HCT116 (cell line): ENCODE results near the gene CCDC116. TPM values are rescaled to one million over a fixed set of nuclear protein-coding genes. Genes with fewer than 3 reads are reported as not detected.
A peak's percentile ranks its signal among the peaks of the same experiment; 100 is the strongest.

ENCODE experiments used
- ATAC-seq: fragments of 200-7000 bp; cut with Tn5 transposase; 2 replicates; pipeline ENCODE4 v1.9.1; 2020; ENCODE audit warnings: mild to moderate bottlenecking, moderate library complexity
- BruUV-seq: library from RNA; stranded (reverse); fragments of 400-500 nt; replicated peaks from 2 replicates; lab custom pipeline; 2021; lab: Mats Ljungman, UMichigan
- CTCF ChIA-PET: fragments of 300-600 bp; sonication (Branson Sonifier 250); formaldehyde crosslinking; loops from one replicate; lab custom pipeline; 2021; ENCODE audit warnings: antibody characterized with exemption; lab: Charles Lee
- POLR2A ChIA-PET: fragments of 300-600, 350-600 bp; sonication (Branson Sonifier 250); formaldehyde crosslinking; loops from one replicate; lab custom pipeline; 2021; ENCODE audit warnings: antibody characterized with exemption; lab: Charles Lee
- RAD21 ChIA-PET, 2 experiments: fragments of 300-600 bp; sonication (Branson Sonifier 250); formaldehyde crosslinking; loops; one replicate each; lab custom pipeline; 2023; ENCODE audit warnings: low total read pairs in 2 of 2; ENCODE audit not compliant: uncharacterized antibody in 2 of 2, unreplicated experiment in 2 of 2, low non-redundant PET in 1 of 2; lab: Charles Lee
- DNase-seq: peaks from one replicate; pipeline ENCODE4 v3.0.0-alpha.2; 2010; ENCODE audit warnings: low read depth, low spot score
- H2AFZ ChIP-seq: fragments of 200-600 bp; shearing (Covaris generic), sonication (generic); 2 replicates; pipeline ENCODE4 v1.6.1; 2017; ENCODE audit warnings: low read depth, mixed run types, mixed read lengths, antibody characterized with exemption, low read length; ENCODE audit not compliant: poor library complexity, severe bottlenecking
- H3K27ac ChIP-seq: 2 replicates; pipeline ENCODE4 v1.5.1; 2012; ENCODE audit warnings: low read depth, low read length
- H3K27me3 ChIP-seq: fragments of 200-600 bp; sonication (generic); 2 replicates; pipeline ENCODE4 v1.6.1; 2016; ENCODE audit warnings: mixed run types, low read length, mixed read lengths; ENCODE audit not compliant: insufficient read depth
- H3K36me3 ChIP-seq, 2 experiments: fragments of 200-500 bp in 1 of 2; fragments of 200-600 bp in 1 of 2; sonication (Bioruptor generic) in 1 of 2; sonication (generic) in 1 of 2; 2 replicates each; pipeline versions ENCODE4 v1.5.1 to v1.6.1; 2014 to 2016; ENCODE audit warnings: low read length in 2 of 2, inconsistent platforms in 1 of 2, mixed read lengths in 1 of 2, mixed run types in 1 of 2; ENCODE audit not compliant: insufficient read depth in 2 of 2, control insufficient read depth in 1 of 2
- H3K4me1 ChIP-seq, 2 experiments: fragments of 200-600 bp in 1 of 2; sonication (generic) in 1 of 2; 2 replicates each; pipeline versions ENCODE4 v1.5.1 to v1.6.1; 2012 to 2017; ENCODE audit warnings: low read length in 2 of 2, inconsistent platforms in 1 of 2, mild to moderate bottlenecking in 1 of 2, mixed read lengths in 1 of 2, mixed run types in 1 of 2, moderate library complexity in 1 of 2; ENCODE audit not compliant: insufficient read depth in 2 of 2, control insufficient read depth in 1 of 2
- H3K4me2 ChIP-seq: fragments of 200-600 bp; sonication (generic); 2 replicates; pipeline ENCODE4 v1.6.1; 2017; ENCODE audit warnings: mixed run types, low read length, mixed read lengths
- H3K4me3 ChIP-seq, 2 experiments: fragments of 200-600 bp in 1 of 2; sonication (generic) in 1 of 2; replicated peaks in 1 of 2; 2 replicates each; pipeline ENCODE4 v1.5.1; 2011 to 2016; ENCODE audit warnings: low read length in 2 of 2, control low read depth in 1 of 2, low read depth in 1 of 2, mild to moderate bottlenecking in 1 of 2, mixed read lengths in 1 of 2, mixed run types in 1 of 2
- H3K79me2 ChIP-seq: fragments of 200-600 bp; sonication (generic); 2 replicates; pipeline ENCODE4 v1.6.1; 2017; ENCODE audit warnings: mild to moderate bottlenecking, mixed run types, low read length, moderate library complexity, mixed read lengths; ENCODE audit not compliant: insufficient read depth
- H3K9ac ChIP-seq: fragments of 200-600 bp; sonication (generic); 2 replicates; pipeline ENCODE4 v1.6.1; 2016; ENCODE audit warnings: low read length, mixed read lengths
- H3K9me2 ChIP-seq: fragments of 200-600 bp; sonication (generic), shearing (Covaris generic); 2 replicates; pipeline ENCODE4 v1.6.1; 2017; ENCODE audit warnings: mixed run types, mild to moderate bottlenecking, moderate library complexity; ENCODE audit not compliant: insufficient read depth
- H3K9me3 ChIP-seq, 2 experiments: fragments of 200-500 bp in 1 of 2; fragments of 200-600 bp in 1 of 2; sonication (Bioruptor generic) in 1 of 2; sonication (generic) in 1 of 2; 2 replicates each; pipeline ENCODE4 v1.6.1; 2014 to 2017; ENCODE audit warnings: low read length in 2 of 2, mixed read lengths in 2 of 2, inconsistent platforms in 1 of 2, low read depth in 1 of 2, mild to moderate bottlenecking in 1 of 2, mixed run types in 1 of 2, moderate library complexity in 1 of 2; ENCODE audit not compliant: control insufficient read depth in 1 of 2, insufficient read depth in 1 of 2
- H4K20me1 ChIP-seq: fragments of 200-600 bp; sonication (generic), shearing (Covaris generic); 2 replicates; pipeline ENCODE4 v1.6.1; 2017; ENCODE audit warnings: mixed run types, mild to moderate bottlenecking, moderate library complexity; ENCODE audit not compliant: insufficient read depth
- CEBPB ChIP-seq: IDR thresholded peaks from 2 replicates; pipeline ENCODE4 v1.6.1; 2012; ENCODE audit warnings: low read depth
- EGR1 ChIP-seq: IDR thresholded peaks from 2 replicates; pipeline ENCODE4 v1.6.1; 2012; ENCODE audit warnings: low read depth
- ELF1 ChIP-seq: IDR thresholded peaks from 2 replicates; pipeline ENCODE4 v1.6.1; 2012; ENCODE audit warnings: low read depth, borderline replicate concordance
- EZH2phosphoT487 ChIP-seq: fragments of 200-600 bp; IDR thresholded peaks from 2 replicates; pipeline ENCODE4 v1.6.1; 2018; ENCODE audit warnings: antibody characterized with exemption, borderline replicate concordance
- JUND ChIP-seq: IDR thresholded peaks from 2 replicates; pipeline ENCODE4 v1.6.1; 2012
- POLR2AphosphoS5 ChIP-seq: IDR thresholded peaks from 2 replicates; pipeline ENCODE4 v1.6.1; 2011; ENCODE audit warnings: mild to moderate bottlenecking, low read depth, low read length, moderate library complexity
- RAD21 ChIP-seq: IDR thresholded peaks from 2 replicates; pipeline ENCODE4 v1.6.1; 2012; ENCODE audit warnings: low read depth, mild to moderate bottlenecking
- SP1 ChIP-seq: IDR thresholded peaks from 2 replicates; pipeline ENCODE4 v1.6.1; 2012; ENCODE audit warnings: low read depth
- SRF ChIP-seq: IDR thresholded peaks from 2 replicates; pipeline ENCODE4 v1.6.1; 2012; ENCODE audit warnings: low read depth
- TCF7L2 ChIP-seq: IDR thresholded peaks from 2 replicates; pipeline ENCODE4 v1.7.0; 2011; ENCODE audit warnings: borderline replicate concordance, inconsistent platforms; ENCODE audit not compliant: insufficient read depth, insufficient read length; ENCODE audit errors: extremely low read depth
- YY1 ChIP-seq: IDR thresholded peaks from 2 replicates; pipeline ENCODE4 v1.6.1; 2011; ENCODE audit warnings: low read length, low read depth, moderate library complexity, mild to moderate bottlenecking; ENCODE audit not compliant: insufficient replicate concordance; ENCODE audit errors: extremely low read depth
- ZNF274 ChIP-seq: fragments of 200-500 bp; sonication (Bioruptor generic); IDR thresholded peaks from 2 replicates; pipeline ENCODE4 v1.6.1; 2014; ENCODE audit warnings: mild to moderate bottlenecking, low read depth, low read length, inconsistent platforms
- intact Hi-C: fragments of 100-400 bp; cut with micrococcal nuclease; formaldehyde crosslinking; loops from 2 replicates; pipeline ENCODE4 v1.10.0; 2022
- total RNA-seq: library from RNA; stranded (reverse); gene quantifications from one replicate; pipeline ENCODE4 v1.2.1, GENCODE V29; 2021; ENCODE audit not compliant: unreplicated experiment
- TF ChIP-seq, protein P1 (sequence below), 3 experiments: fragments of 200-600 bp in 1 of 3; sonication (generic) in 1 of 3; IDR thresholded peaks in 2 of 3; conservative IDR thresholded peaks in 1 of 3; 2 replicates each; pipeline ENCODE4 v1.5.1; 2012 to 2017; ENCODE audit warnings: low read depth in 2 of 3, low read length in 2 of 3, antibody characterized with exemption in 1 of 3, borderline replicate concordance in 1 of 3, control low read depth in 1 of 3, mild to moderate bottlenecking in 1 of 3, mixed read lengths in 1 of 3, mixed run types in 1 of 3, moderate library complexity in 1 of 3; ENCODE audit not compliant: insufficient read depth in 1 of 3
- TF ChIP-seq, protein P2 (sequence below): IDR thresholded peaks from 2 replicates; pipeline ENCODE4 v1.6.1; 2012; ENCODE audit warnings: low read depth
- TF ChIP-seq, protein P3 (sequence below): IDR thresholded peaks from 2 replicates; pipeline ENCODE4 v1.6.1; 2011; ENCODE audit warnings: mild to moderate bottlenecking, low read length, moderate library complexity; ENCODE audit not compliant: insufficient replicate concordance; ENCODE audit errors: extremely low read depth

Gene CCDC116
- total RNA-seq, 1 experiment from 2014 or later: 0.66 TPM

DNA sequence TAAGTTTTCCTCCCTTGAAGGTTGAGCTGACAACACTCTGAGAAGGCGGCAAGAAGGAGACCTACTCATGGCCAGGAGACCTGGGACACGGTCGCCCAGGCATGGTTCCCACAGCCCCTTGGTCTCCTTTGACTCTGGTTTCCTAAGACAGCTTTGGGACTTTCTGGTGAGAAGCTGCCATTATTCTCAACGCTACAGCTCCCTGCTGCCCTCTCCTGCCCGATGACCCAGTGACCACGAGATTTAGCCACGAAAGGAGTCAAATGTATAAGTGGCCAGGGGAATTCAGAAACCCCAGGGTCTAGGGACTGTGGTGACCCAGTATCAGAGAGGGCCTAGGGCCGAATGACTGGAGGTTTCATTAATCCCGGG is 8.8 kb downstream of the CCDC116 start:
- H3K4me3 ChIP-seq: peak overlapping the region; percentile 55 to 93
- H3K27ac ChIP-seq: peak overlapping the region; percentile 81
- ChIA-PET CTCF (interaction anchor here (0.9 to 3.7 kb wide), 6 partner anchors 10 to 297 kb away, joined by 3 to 103 read pairs (median 10); partner anchors contain the start of genes CCDC116 and YDJC), RAD21 (interaction anchor here (0.6 to 1.2 kb wide), 3 partner anchors 12 to 66 kb away, joined by 3 to 7 read pairs (median 5); no protein-coding TSS in a partner anchor), POLR2A (interaction anchor here (0.6 to 3.3 kb wide), 7 partner anchors 8 to 68 kb away, joined by 3 to 43 read pairs (median 6); partner anchors contain the start of genes CCDC116, PPIL2 and YDJC)
- no peak for DNase-seq
- H3K9me2 ChIP-seq: no peaks in the 10 kb centered on the region
- peaks cover 21% of the 10 kb centered on the region; the same call in 1 of the 2 replicates for H3K79me2 ChIP-seq
- ATAC-seq: peak; percentile 39
- peaks cover 12 to 33% of the 10 kb centered on the region in 2 experiments for H3K4me1 ChIP-seq
- H4K20me1 ChIP-seq: peaks cover 3% of the 10 kb centered on the region; the same call in 1 of the 2 replicates
- H3K4me2 ChIP-seq: peak overlapping the region; percentile 94
- H3K9me3 ChIP-seq: no peaks in the 10 kb centered on the region
- TSS peak; percentile 92 for BruUV-seq
- intact Hi-C loops: loop anchor here (2.0 kb wide), 1 partner anchor 75 kb away; the partner anchor contains the start of gene UBE2L3
- peak overlapping the region; percentile 97 for H3K9ac ChIP-seq
- H3K27me3 ChIP-seq: no peaks in the 10 kb centered on the region
- TF ChIP-seq, protein P1, sequence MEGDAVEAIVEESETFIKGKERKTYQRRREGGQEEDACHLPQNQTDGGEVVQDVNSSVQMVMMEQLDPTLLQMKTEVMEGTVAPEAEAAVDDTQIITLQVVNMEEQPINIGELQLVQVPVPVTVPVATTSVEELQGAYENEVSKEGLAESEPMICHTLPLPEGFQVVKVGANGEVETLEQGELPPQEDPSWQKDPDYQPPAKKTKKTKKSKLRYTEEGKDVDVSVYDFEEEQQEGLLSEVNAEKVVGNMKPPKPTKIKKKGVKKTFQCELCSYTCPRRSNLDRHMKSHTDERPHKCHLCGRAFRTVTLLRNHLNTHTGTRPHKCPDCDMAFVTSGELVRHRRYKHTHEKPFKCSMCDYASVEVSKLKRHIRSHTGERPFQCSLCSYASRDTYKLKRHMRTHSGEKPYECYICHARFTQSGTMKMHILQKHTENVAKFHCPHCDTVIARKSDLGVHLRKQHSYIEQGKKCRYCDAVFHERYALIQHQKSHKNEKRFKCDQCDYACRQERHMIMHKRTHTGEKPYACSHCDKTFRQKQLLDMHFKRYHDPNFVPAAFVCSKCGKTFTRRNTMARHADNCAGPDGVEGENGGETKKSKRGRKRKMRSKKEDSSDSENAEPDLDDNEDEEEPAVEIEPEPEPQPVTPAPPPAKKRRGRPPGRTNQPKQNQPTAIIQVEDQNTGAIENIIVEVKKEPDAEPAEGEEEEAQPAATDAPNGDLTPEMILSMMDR (IDR thresholded peaks at IDR 0.05 in 2 of 3, conservative IDR thresholded peaks at IDR 0.05 in 1 of 3; ENCODE audit: borderline replicate concordance in 1 of 3, insufficient read depth in 1 of 3, low read depth in 2 of 3, low read length in 2 of 3): peak; percentile 41 to 69 (median 52); a peak in 5 of 6 replicates
- no peak for TF ChIP-seq EZH2phosphoT487
- TF ChIP-seq YY1: peak; percentile 40
- no peak for TF ChIP-seq CEBPB
- no peak for TF ChIP-seq POLR2AphosphoS5
- no peak for TF ChIP-seq ELF1
- TF ChIP-seq, protein P2, sequence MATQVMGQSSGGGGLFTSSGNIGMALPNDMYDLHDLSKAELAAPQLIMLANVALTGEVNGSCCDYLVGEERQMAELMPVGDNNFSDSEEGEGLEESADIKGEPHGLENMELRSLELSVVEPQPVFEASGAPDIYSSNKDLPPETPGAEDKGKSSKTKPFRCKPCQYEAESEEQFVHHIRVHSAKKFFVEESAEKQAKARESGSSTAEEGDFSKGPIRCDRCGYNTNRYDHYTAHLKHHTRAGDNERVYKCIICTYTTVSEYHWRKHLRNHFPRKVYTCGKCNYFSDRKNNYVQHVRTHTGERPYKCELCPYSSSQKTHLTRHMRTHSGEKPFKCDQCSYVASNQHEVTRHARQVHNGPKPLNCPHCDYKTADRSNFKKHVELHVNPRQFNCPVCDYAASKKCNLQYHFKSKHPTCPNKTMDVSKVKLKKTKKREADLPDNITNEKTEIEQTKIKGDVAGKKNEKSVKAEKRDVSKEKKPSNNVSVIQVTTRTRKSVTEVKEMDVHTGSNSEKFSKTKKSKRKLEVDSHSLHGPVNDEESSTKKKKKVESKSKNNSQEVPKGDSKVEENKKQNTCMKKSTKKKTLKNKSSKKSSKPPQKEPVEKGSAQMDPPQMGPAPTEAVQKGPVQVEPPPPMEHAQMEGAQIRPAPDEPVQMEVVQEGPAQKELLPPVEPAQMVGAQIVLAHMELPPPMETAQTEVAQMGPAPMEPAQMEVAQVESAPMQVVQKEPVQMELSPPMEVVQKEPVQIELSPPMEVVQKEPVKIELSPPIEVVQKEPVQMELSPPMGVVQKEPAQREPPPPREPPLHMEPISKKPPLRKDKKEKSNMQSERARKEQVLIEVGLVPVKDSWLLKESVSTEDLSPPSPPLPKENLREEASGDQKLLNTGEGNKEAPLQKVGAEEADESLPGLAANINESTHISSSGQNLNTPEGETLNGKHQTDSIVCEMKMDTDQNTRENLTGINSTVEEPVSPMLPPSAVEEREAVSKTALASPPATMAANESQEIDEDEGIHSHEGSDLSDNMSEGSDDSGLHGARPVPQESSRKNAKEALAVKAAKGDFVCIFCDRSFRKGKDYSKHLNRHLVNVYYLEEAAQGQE: no peak
- TF ChIP-seq SP1: no peak
- TF ChIP-seq ZNF274: no peak
- TF ChIP-seq, protein P3, sequence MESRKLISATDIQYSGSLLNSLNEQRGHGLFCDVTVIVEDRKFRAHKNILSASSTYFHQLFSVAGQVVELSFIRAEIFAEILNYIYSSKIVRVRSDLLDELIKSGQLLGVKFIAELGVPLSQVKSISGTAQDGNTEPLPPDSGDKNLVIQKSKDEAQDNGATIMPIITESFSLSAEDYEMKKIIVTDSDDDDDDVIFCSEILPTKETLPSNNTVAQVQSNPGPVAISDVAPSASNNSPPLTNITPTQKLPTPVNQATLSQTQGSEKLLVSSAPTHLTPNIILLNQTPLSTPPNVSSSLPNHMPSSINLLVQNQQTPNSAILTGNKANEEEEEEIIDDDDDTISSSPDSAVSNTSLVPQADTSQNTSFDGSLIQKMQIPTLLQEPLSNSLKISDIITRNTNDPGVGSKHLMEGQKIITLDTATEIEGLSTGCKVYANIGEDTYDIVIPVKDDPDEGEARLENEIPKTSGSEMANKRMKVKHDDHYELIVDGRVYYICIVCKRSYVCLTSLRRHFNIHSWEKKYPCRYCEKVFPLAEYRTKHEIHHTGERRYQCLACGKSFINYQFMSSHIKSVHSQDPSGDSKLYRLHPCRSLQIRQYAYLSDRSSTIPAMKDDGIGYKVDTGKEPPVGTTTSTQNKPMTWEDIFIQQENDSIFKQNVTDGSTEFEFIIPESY: no peak
- TF ChIP-seq RAD21: peak; percentile 77
- no peak for TF ChIP-seq JUND
- no peak for TF ChIP-seq SRF
- TF ChIP-seq EGR1: no peak
- TF ChIP-seq TCF7L2: no peak
- TF ChIP-seq, all 23 proteins: peak for 3
- peaks cover 3 to 8% of the 10 kb centered on the region in 2 experiments; a peak in 2 of 4 replicates for H3K36me3 ChIP-seq
- H2AFZ ChIP-seq: no peak overlapping the region
